ENCODE results near the gene ETFDH. TPM values are rescaled to one million over a fixed set of nuclear protein-coding genes. Genes with fewer than 3 reads are reported as not detected.
"Not testable (repeated sequence)": the region's sequence is repeated elsewhere in the genome, so short reads cannot be mapped to it uniquely, and the experiment has no call there.

ETFDH gene
- total RNA-seq, 1 donor from 2014 or later = 17.0 TPM

- H3K4me2 ChIP-seq (ENCODE audit: low read length) = no peak overlapping the region
- no peaks in the 10 kb centered on the region for H3K9me3 ChIP-seq (ENCODE audit: insufficient read depth, low read depth, low read length)
- no peaks in the 10 kb centered on the region for H3K36me3 Mint-ChIP-seq (ENCODE audit: low read depth, unreplicated experiment)
- no peak overlapping the region for H3K27ac ChIP-seq (ENCODE audit: low read depth, low read length)
- H3K27me3 ChIP-seq (ENCODE audit: insufficient read depth, low read length) = no peaks in the 10 kb centered on the region
- H3K27ac Mint-ChIP-seq (ENCODE audit: unreplicated experiment) = no peak overlapping the region
- no peaks in the 10 kb centered on the region for H3K9me3 Mint-ChIP-seq (ENCODE audit: unreplicated experiment)
- no peak for DNase-seq (ENCODE audit: low read depth)
- H3K9ac ChIP-seq (ENCODE audit: low read length) = no peak overlapping the region
- no peak for FAIRE-seq
- no peak for TF ChIP-seq EZH2 (IDR thresholded peaks at IDR 0.05; ENCODE audit: insufficient read depth, low read length)
- TF ChIP-seq CTCF (IDR thresholded peaks at IDR 0.05; ENCODE audit: insufficient read depth, low read depth, low read length) = no peak
- H3K4me1 Mint-ChIP-seq (ENCODE audit: low read depth, unreplicated experiment) = no peaks in the 10 kb centered on the region
- no peaks in the 10 kb centered on the region for H3K79me2 ChIP-seq (ENCODE audit: insufficient read depth, low read length)
- H3K4me3 ChIP-seq (ENCODE audit: insufficient read depth, low read depth, low read length) = no peak overlapping the region
- H2AFZ ChIP-seq (ENCODE audit: low read depth, low read length) = no peak overlapping the region
- H3K4me3 Mint-ChIP-seq (ENCODE audit: unreplicated experiment) = no peak overlapping the region
- no peaks in the 10 kb centered on the region for H3K4me1 ChIP-seq (ENCODE audit: insufficient read depth, low read length)
- H3K27me3 Mint-ChIP-seq (ENCODE audit: low read depth, unreplicated experiment) = no peaks in the 10 kb centered on the region
- H4K20me1 ChIP-seq (ENCODE audit: insufficient read depth, low read length) = no peaks in the 10 kb centered on the region
- no peaks in the 10 kb centered on the region for H3K36me3 ChIP-seq (ENCODE audit: insufficient read depth, low read length)
Measured at GRCh38 chr4:158739600-158739999, 67.5 kb downstream of the ETFDH start.

- H3K36me3 Mint-ChIP-seq (ENCODE audit: low read depth, unreplicated experiment) = no peaks in the 10 kb centered on the region
- H3K4me1 ChIP-seq (ENCODE audit: insufficient read depth, low read length) = no peaks in the 10 kb centered on the region
- no peaks in the 10 kb centered on the region for H3K4me1 Mint-ChIP-seq (ENCODE audit: low read depth, unreplicated experiment)
- H3K4me2 ChIP-seq (ENCODE audit: low read length) = no peak overlapping the region
- no peaks in the 10 kb centered on the region for H3K27me3 ChIP-seq (ENCODE audit: insufficient read depth, low read length)
- H3K79me2 ChIP-seq (ENCODE audit: insufficient read depth, low read length) = no peaks in the 10 kb centered on the region
- FAIRE-seq (no peak), DNase-seq (ENCODE audit: low read depth) (no peak)
- no peak overlapping the region for H3K4me3 Mint-ChIP-seq (ENCODE audit: unreplicated experiment)
- no peak overlapping the region for H2AFZ ChIP-seq (ENCODE audit: low read depth, low read length)
- H3K36me3 ChIP-seq (ENCODE audit: insufficient read depth, low read length) = no peaks in the 10 kb centered on the region
- TF ChIP-seq EZH2 (IDR thresholded peaks at IDR 0.05; ENCODE audit: insufficient read depth, low read length) (no peak), CTCF (IDR thresholded peaks at IDR 0.05; ENCODE audit: insufficient read depth, low read depth, low read length) (no peak)
- H3K9me3 Mint-ChIP-seq (ENCODE audit: unreplicated experiment) = no peaks in the 10 kb centered on the region
- no peaks in the 10 kb centered on the region for H3K27me3 Mint-ChIP-seq (ENCODE audit: low read depth, unreplicated experiment)
- no peak overlapping the region for H3K9ac ChIP-seq (ENCODE audit: low read length)
- H3K27ac ChIP-seq (ENCODE audit: low read depth, low read length) = no peak overlapping the region
- no peak overlapping the region for H3K27ac Mint-ChIP-seq (ENCODE audit: unreplicated experiment)
- no peaks in the 10 kb centered on the region for H4K20me1 ChIP-seq (ENCODE audit: insufficient read depth, low read length)
- H3K9me3 ChIP-seq (ENCODE audit: insufficient read depth, low read depth, low read length) = no peaks in the 10 kb centered on the region
- no peak overlapping the region for H3K4me3 ChIP-seq (ENCODE audit: insufficient read depth, low read depth, low read length)
Measured at GRCh38 chr4:158741326-158742021, 69.4 kb downstream of the ETFDH start.

- H2AFZ ChIP-seq (ENCODE audit: low read depth, low read length); H3K4me2 ChIP-seq (ENCODE audit: low read length); H3K27ac Mint-ChIP-seq (ENCODE audit: unreplicated experiment); DNase-seq (ENCODE audit: low read depth); H3K4me1 Mint-ChIP-seq (ENCODE audit: low read depth, unreplicated experiment); H3K36me3 ChIP-seq (ENCODE audit: insufficient read depth, low read length); H3K9me3 Mint-ChIP-seq (ENCODE audit: unreplicated experiment); H3K4me3 Mint-ChIP-seq (ENCODE audit: unreplicated experiment); FAIRE-seq; H3K9me3 ChIP-seq (ENCODE audit: insufficient read depth, low read depth, low read length); H3K4me1 ChIP-seq (ENCODE audit: insufficient read depth, low read length); H3K27me3 Mint-ChIP-seq (ENCODE audit: low read depth, unreplicated experiment); H3K27ac ChIP-seq (ENCODE audit: low read depth, low read length); H3K36me3 Mint-ChIP-seq (ENCODE audit: low read depth, unreplicated experiment); H3K4me3 ChIP-seq (ENCODE audit: insufficient read depth, low read depth, low read length); H3K9ac ChIP-seq (ENCODE audit: low read length); H3K27me3 ChIP-seq (ENCODE audit: insufficient read depth, low read length); H4K20me1 ChIP-seq (ENCODE audit: insufficient read depth, low read length); H3K79me2 ChIP-seq (ENCODE audit: insufficient read depth, low read length): not testable (repeated sequence)
Measured at GRCh38 chr4:158746537-158746936, 74.4 kb downstream of the ETFDH start.
